Endothelial cell of umbilical vein (primary cell): ENCODE measurements around the gene CLPTM1L. TPM values are rescaled to one million over a fixed set of nuclear protein-coding genes. Genes with fewer than 3 reads are reported as not detected.

ENCODE experiments used
- BruUV-seq: library from RNA; stranded (reverse); fragments of 400-500 nt; replicated peaks from 2 replicates; lab custom pipeline; 2021; lab: Mats Ljungman, UMichigan
- CTCF ChIA-PET: fragments of 300-600, 350-600 bp; sonication (Branson Sonifier 250); formaldehyde crosslinking; loops from one replicate; lab custom pipeline; 2021; ENCODE audit warnings: antibody characterized with exemption, inconsistent platforms; lab: Charles Lee
- POLR2A ChIA-PET: fragments of 300-600, 350-600 bp; sonication (Branson Sonifier 250); formaldehyde crosslinking; loops from one replicate; lab custom pipeline; 2021; ENCODE audit warnings: antibody characterized with exemption, inconsistent platforms; lab: Charles Lee
- DNase-seq: peaks from one replicate; pipeline ENCODE4 v3.0.0-alpha.2; 2011; ENCODE audit warnings: low read depth, low spot score
- FAIRE-seq: peaks from 2 replicates; lab custom pipeline; 2011; peaks lifted over from hg19 to GRCh38; lab: Jason Lieb, UNC
- H2AFZ ChIP-seq: 2 replicates; pipeline ENCODE4 v1.6.0; 2012; ENCODE audit warnings: low read depth, low read length, control low read depth, inconsistent platforms
- H3K27ac ChIP-seq: 2 replicates; pipeline ENCODE4 v1.5.1; 2011; ENCODE audit warnings: low read depth, mild to moderate bottlenecking, control low read depth, low read length, moderate library complexity; ENCODE audit not compliant: insufficient read depth
- H3K27me3 ChIP-seq, 2 experiments: 2 replicates each; pipeline versions ENCODE4 v1.6.0 to v1.6.1; 2011; ENCODE audit warnings: low read length in 2 of 2, mixed read lengths in 1 of 2; ENCODE audit not compliant: control insufficient read depth in 2 of 2, insufficient read depth in 2 of 2
- H3K36me3 ChIP-seq, 2 experiments: 2 replicates in 1 of 2; 3 replicates in 1 of 2; pipeline ENCODE4 v1.5.1; 2011; ENCODE audit warnings: low read length in 2 of 2, mild to moderate bottlenecking in 1 of 2, moderate library complexity in 1 of 2; ENCODE audit not compliant: control insufficient read depth in 2 of 2, insufficient read depth in 2 of 2; ENCODE audit errors: extremely low read depth in 1 of 2
- H3K4me1 ChIP-seq: 3 replicates; pipeline ENCODE4 v1.5.1; 2011; ENCODE audit warnings: mild to moderate bottlenecking, low read length; ENCODE audit not compliant: control insufficient read depth, insufficient read depth; ENCODE audit errors: extremely low read depth
- H3K4me2 ChIP-seq: 2 replicates; pipeline ENCODE4 v1.6.1; 2011; ENCODE audit warnings: low read length, control low read depth, mixed read lengths; ENCODE audit not compliant: insufficient read depth
- H3K4me3 ChIP-seq, 3 experiments: fragments of 200-600 bp in 1 of 3; sonication (generic), shearing (Covaris generic) in 1 of 3; replicated peaks in 1 of 3; 2 replicates each; pipeline ENCODE4 v1.5.1; 2011 to 2016; ENCODE audit warnings: control low read depth in 3 of 3, low read length in 3 of 3, mild to moderate bottlenecking in 2 of 3, inconsistent platforms in 1 of 3, low read depth in 1 of 3, moderate library complexity in 1 of 3; ENCODE audit not compliant: insufficient read depth in 1 of 3
- H3K79me2 ChIP-seq: 2 replicates; pipeline ENCODE4 v1.6.0; 2012; ENCODE audit warnings: low read length, inconsistent platforms; ENCODE audit not compliant: control insufficient read depth, insufficient read depth
- H3K9ac ChIP-seq: replicated peaks from 2 replicates; pipeline ENCODE3; 2011; ENCODE audit warnings: low read length, control low read depth; ENCODE audit not compliant: insufficient read depth; ENCODE audit errors: extremely low read depth
- H3K9me1 ChIP-seq: replicated peaks from 3 replicates; pipeline ENCODE4 v1.6.0; 2011; ENCODE audit warnings: mild to moderate bottlenecking, low read length; ENCODE audit not compliant: control insufficient read depth, insufficient read depth; ENCODE audit errors: extremely low read depth
- H3K9me3 ChIP-seq: replicated peaks from 2 replicates; pipeline ENCODE4 v1.5.1; 2012; ENCODE audit warnings: low read length, inconsistent platforms; ENCODE audit not compliant: control insufficient read depth, insufficient read depth
- H4K20me1 ChIP-seq: replicated peaks from 2 replicates; pipeline ENCODE3; 2011; ENCODE audit warnings: mild to moderate bottlenecking, low read length; ENCODE audit not compliant: control insufficient read depth, insufficient read depth; ENCODE audit errors: extremely low read depth
- CTCF ChIP-seq, 2 donors: IDR thresholded peaks; 1 replicate in 1 of 2; 2 replicates in 1 of 2; pipeline ENCODE4 v1.5.1; 2011; ENCODE audit warnings: low read length in 2 of 2, mild to moderate bottlenecking in 2 of 2, moderate library complexity in 2 of 2, control low read depth in 1 of 2, inconsistent platforms in 1 of 2, low read depth in 1 of 2; ENCODE audit not compliant: insufficient read depth in 1 of 2; ENCODE audit errors: extremely low read depth in 1 of 2
- EZH2 ChIP-seq: IDR thresholded peaks from 2 replicates; pipeline ENCODE4 v1.6.1; 2012; ENCODE audit warnings: borderline replicate concordance, low read depth, mild to moderate bottlenecking, moderate library complexity, low read length, inconsistent platforms; ENCODE audit not compliant: severe bottlenecking
- FOS ChIP-seq: IDR thresholded peaks from 2 replicates; pipeline ENCODE4 v1.6.1; 2011; ENCODE audit warnings: mild to moderate bottlenecking, low read length, moderate library complexity, borderline replicate concordance; ENCODE audit not compliant: insufficient read depth
- GATA2 ChIP-seq: IDR thresholded peaks from 2 replicates; pipeline ENCODE4 v1.7.0; 2011; ENCODE audit warnings: low read depth, mild to moderate bottlenecking, moderate library complexity, mixed read lengths, low read length; ENCODE audit not compliant: insufficient read length, insufficient read depth
- JUN ChIP-seq: IDR thresholded peaks from 2 replicates; pipeline ENCODE4 v1.6.1; 2011; ENCODE audit warnings: borderline replicate concordance, low read depth; ENCODE audit not compliant: insufficient read length, insufficient read depth
- MYC ChIP-seq: IDR thresholded peaks from one replicate; pipeline ENCODE4 v1.6.1; 2011; ENCODE audit warnings: mild to moderate bottlenecking, low read depth, low read length
- POLR2A ChIP-seq: IDR thresholded peaks from 2 replicates; pipeline ENCODE4 v1.6.1; 2012; ENCODE audit warnings: low read depth, mild to moderate bottlenecking, control low read depth, low read length
- POLR2AphosphoS5 ChIP-seq: IDR thresholded peaks from 2 replicates; pipeline ENCODE4 v1.6.1; 2012; ENCODE audit warnings: low read depth, mild to moderate bottlenecking, control low read depth, low read length, moderate library complexity; ENCODE audit not compliant: insufficient read depth
- dilution Hi-C: fragments of 300-500 bp; cut with MboI; formaldehyde crosslinking; loops from one replicate; pipeline ENCODE4 v1.15.0; 2019; ENCODE audit warnings: low sequenced_read_pairs; ENCODE audit not compliant: extremely low pct_ligation_motif_present
- intact Hi-C: fragments of 100-400 bp; cut with micrococcal nuclease; formaldehyde crosslinking; loops from one replicate; pipeline ENCODE4 v1.10.0; 2022
- polyA plus RNA-seq, 4 experiments: library from polyadenylated mRNA; depleted of rRNA in 3 of 4; stranded (reverse) in 3 of 4; unstranded in 1 of 4; fragments of >200 nt; gene quantifications; 2 replicates each; pipeline versions ENCODE4 v1.2.1 to v1.2.3, GENCODE V29; 2011 to 2012; ENCODE audit warnings: missing spikeins in 1 of 4
- total RNA-seq: library from RNA; stranded (reverse); gene quantifications from 2 replicates; pipeline ENCODE4 v1.2.3, GENCODE V29; 2021
- TF ChIP-seq, protein P1 (sequence below): IDR thresholded peaks from 2 replicates; pipeline ENCODE4 v1.6.1; 2011; ENCODE audit not compliant: insufficient read depth, insufficient read length

The CLPTM1L gene
- total and polyA plus RNA-seq, 2 donors (not counting 3 experiments of a cell fraction or from before 2014, with no cell fraction given) = 116 to 191 TPM

- H3K27ac ChIP-seq = no peak overlapping the region
- H2AFZ ChIP-seq = no peak overlapping the region
- no peak overlapping the region for H3K9ac ChIP-seq
- POLR2A ChIA-PET = no interaction called here
- no peak for DNase-seq
- no peaks in the 10 kb centered on the region for H3K4me1 ChIP-seq
- dilution Hi-C loops (no loop called here), intact Hi-C loops (no loop called here)
- no peaks in the 10 kb centered on the region for H3K27me3 ChIP-seq
- TF ChIP-seq CTCF (IDR thresholded peaks at IDR 0.05; ENCODE audit: extremely low read depth in 1 of 2, insufficient read depth in 1 of 2, low read depth in 1 of 2, low read length in 2 of 2) (no peak), MYC (no peak), GATA2 (no peak), FOS (no peak), POLR2AphosphoS5 (no peak), JUN (no peak), POLR2A (no peak), EZH2 (no peak)
- TF ChIP-seq, protein P1, sequence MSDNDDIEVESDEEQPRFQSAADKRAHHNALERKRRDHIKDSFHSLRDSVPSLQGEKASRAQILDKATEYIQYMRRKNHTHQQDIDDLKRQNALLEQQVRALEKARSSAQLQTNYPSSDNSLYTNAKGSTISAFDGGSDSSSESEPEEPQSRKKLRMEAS = no peak
- no peaks in the 10 kb centered on the region for H4K20me1 ChIP-seq
- H3K9me1 ChIP-seq = no peaks in the 10 kb centered on the region
- no peaks in the 10 kb centered on the region for H3K9me3 ChIP-seq
- no peak for FAIRE-seq
- CTCF ChIA-PET = no interaction called here
- no peaks in the 10 kb centered on the region for H3K79me2 ChIP-seq
- H3K36me3 ChIP-seq = peaks cover 10 to 58% of the 10 kb centered on the region in 2 experiments
- no peak overlapping the region for H3K4me3 ChIP-seq
- BruUV-seq = no TSS peak
- no peak overlapping the region for H3K4me2 ChIP-seq
These were observed 20.6 kb downstream of the CLPTM1L start for GRCh38 chr5:1324301-1324700.
